Loucy (cell line): ENCODE data around the gene ZNF728.

Experiments
- H2AFZ ChIP-seq: fragments of 200-600 bp; sonication (generic); 2 replicates; pipeline ENCODE4 v1.6.0; 2016; ENCODE audit warnings: antibody characterized with exemption, mild to moderate bottlenecking, low read length, moderate library complexity
- H3F3A ChIP-seq: fragments of 200-600 bp; 2 replicates; pipeline ENCODE4 v1.6.0; 2016; ENCODE audit warnings: antibody characterized with exemption, low read depth, mild to moderate bottlenecking
- H3K27me3 ChIP-seq: fragments of 200-600 bp; sonication (generic); 2 replicates; pipeline ENCODE4 v1.6.1; 2014; ENCODE audit warnings: low read length, mild to moderate bottlenecking; ENCODE audit not compliant: insufficient read depth, poor library complexity, severe bottlenecking
- H3K36me3 ChIP-seq: fragments of 200-600 bp; sonication (generic); 2 replicates; pipeline ENCODE4 v1.6.1; 2016; ENCODE audit warnings: low read length; ENCODE audit not compliant: insufficient read depth
- H3K4me1 ChIP-seq: fragments of 200-600 bp; sonication (generic); 2 replicates; pipeline ENCODE4 v1.5.1; 2014; ENCODE audit warnings: low read length, mild to moderate bottlenecking; ENCODE audit not compliant: insufficient read depth, poor library complexity, severe bottlenecking
- H3K4me2 ChIP-seq: fragments of 200-600 bp; sonication (generic); 2 replicates; pipeline ENCODE4 v1.6.0; 2014; ENCODE audit warnings: antibody characterized with exemption, low read length, low read depth, mild to moderate bottlenecking; ENCODE audit not compliant: poor library complexity, severe bottlenecking
- H3K4me3 ChIP-seq: fragments of 200-600 bp; sonication (generic); 2 replicates; pipeline ENCODE4 v1.5.1; 2014; ENCODE audit warnings: low read length, mild to moderate bottlenecking, mixed read lengths; ENCODE audit not compliant: poor library complexity, severe bottlenecking
- H3K79me2 ChIP-seq: fragments of 200-600 bp; sonication (generic); 2 replicates; pipeline ENCODE4 v1.6.1; 2014; ENCODE audit warnings: low read length; ENCODE audit not compliant: insufficient read depth
- H3K9ac ChIP-seq: fragments of 200-600 bp; sonication (generic); 2 replicates; pipeline ENCODE4 v1.6.0; 2014; ENCODE audit warnings: mild to moderate bottlenecking, low read depth, low read length, moderate library complexity; ENCODE audit not compliant: poor library complexity, severe bottlenecking
- H3K9me2 ChIP-seq: fragments of 200-600 bp; sonication (generic); replicated peaks from 2 replicates; pipeline ENCODE4 v1.6.1; 2016; ENCODE audit warnings: low read depth, low read length, mixed read lengths
- H3K9me3 ChIP-seq: fragments of 200-600 bp; sonication (generic); 2 replicates; pipeline ENCODE4 v1.6.1; 2014; ENCODE audit warnings: mild to moderate bottlenecking, antibody characterized with exemption, low read length, low read depth; ENCODE audit not compliant: insufficient read depth
- H4K20me1 ChIP-seq: fragments of 200-600 bp; sonication (generic); 2 replicates; pipeline ENCODE4 v1.6.0; 2014; ENCODE audit warnings: antibody characterized with exemption, low read length, mild to moderate bottlenecking; ENCODE audit not compliant: insufficient read depth, poor library complexity, severe bottlenecking
- CTCF ChIP-seq: fragments of 200-600 bp; sonication (generic); conservative IDR thresholded peaks from 2 replicates; pipeline ENCODE4 v1.5.1; 2014; ENCODE audit warnings: mild to moderate bottlenecking, antibody characterized with exemption, low read length
- EZH2phosphoT487 ChIP-seq: fragments of 200-600 bp; IDR thresholded peaks from 2 replicates; pipeline ENCODE4 v1.6.1; 2018; ENCODE audit warnings: antibody characterized with exemption, mild to moderate bottlenecking, moderate library complexity, borderline replicate concordance

Gene ZNF728

GRCh38 chr19:23002690-23003422, at the start of gene ZNF728:
TSS of gene ZNF728 (minus strand) at chr19:23003176. CDS start at chr19:23003030, 146 bp downstream.
- Histone ChIP-seq H4K20me1 (no peaks in the 10 kb centered on the region), H3K9ac (no peak within 1 kb of the TSS), H2AFZ (no peak within 1 kb of the TSS), H3K9me3 (0 out of 2 replicates have a peak, but pooled peaks cover 4% of the 10 kb centered on the region), H3K4me2 (no peak within 1 kb of the TSS), H3K79me2 (no peaks in the 10 kb centered on the region), H3K36me3 (no peaks in the 10 kb centered on the region), H3K9me2 (no peaks in the 10 kb centered on the region), H3K4me1 (no peaks in the 10 kb centered on the region), H3F3A (no peaks in the 10 kb centered on the region), H3K4me3 (no peak within 1 kb of the TSS), H3K27me3 (no peaks in the 10 kb centered on the region)
- TF ChIP-seq CTCF (no peak), EZH2phosphoT487 (no peak)

- TF ChIP-seq CTCF (no peak), EZH2phosphoT487 (no peak)
- Histone ChIP-seq H3K9me3 (peaks cover 13% of the 10 kb centered on the region; the same call in 1 of the 2 replicates), H3K36me3 (no peaks in the 10 kb centered on the region), H2AFZ (no peak overlapping the region), H3K9ac (no peak overlapping the region), H3K4me2 (no peak overlapping the region), H4K20me1 (no peaks in the 10 kb centered on the region), H3K9me2 (no peaks in the 10 kb centered on the region), H3F3A (no peaks in the 10 kb centered on the region), H3K4me3 (no peak overlapping the region), H3K79me2 (no peaks in the 10 kb centered on the region), H3K4me1 (no peaks in the 10 kb centered on the region), H3K27me3 (no peaks in the 10 kb centered on the region)
Measured at GRCh38 chr19:23052349-23052748, 49.4 kb upstream of the ZNF728 start.

- no peak overlapping the region for H3K4me3 ChIP-seq
- H4K20me1 ChIP-seq: no peaks in the 10 kb centered on the region
- no peaks in the 10 kb centered on the region for H3K79me2 ChIP-seq
- no peaks in the 10 kb centered on the region for H3K27me3 ChIP-seq
- peaks cover 24% of the 10 kb centered on the region; the same call in 1 of the 2 replicates for H3K9me3 ChIP-seq
- no peaks in the 10 kb centered on the region for H3K4me1 ChIP-seq
- no peak overlapping the region for H3K4me2 ChIP-seq
- no peaks in the 10 kb centered on the region for H3F3A ChIP-seq
- no peaks in the 10 kb centered on the region for H3K9me2 ChIP-seq
- H3K36me3 ChIP-seq: no peaks in the 10 kb centered on the region
- no peak overlapping the region for H3K9ac ChIP-seq
- TF ChIP-seq CTCF (no peak), EZH2phosphoT487 (no peak)
- no peak overlapping the region for H2AFZ ChIP-seq
Measured at GRCh38 chr19:23049256-23049655, 46.3 kb upstream of the ZNF728 start.
